GM12875 (cell line): Measurements from ENCODE around the gene DHRS2.

Source experiments
- H3K4me3 ChIP-seq: one replicate; pipeline ENCODE4 v1.5.1; 2011; ENCODE audit warnings: low read depth, low read length, control low read depth
- TF ChIP-seq, protein P1 (sequence below): IDR thresholded peaks from 2 replicates; pipeline ENCODE4 v1.5.1; 2011; ENCODE audit warnings: low read depth, mild to moderate bottlenecking, control low read depth, inconsistent platforms, low read length, moderate library complexity, borderline replicate concordance; ENCODE audit not compliant: insufficient read depth

DHRS2 gene

DNA sequence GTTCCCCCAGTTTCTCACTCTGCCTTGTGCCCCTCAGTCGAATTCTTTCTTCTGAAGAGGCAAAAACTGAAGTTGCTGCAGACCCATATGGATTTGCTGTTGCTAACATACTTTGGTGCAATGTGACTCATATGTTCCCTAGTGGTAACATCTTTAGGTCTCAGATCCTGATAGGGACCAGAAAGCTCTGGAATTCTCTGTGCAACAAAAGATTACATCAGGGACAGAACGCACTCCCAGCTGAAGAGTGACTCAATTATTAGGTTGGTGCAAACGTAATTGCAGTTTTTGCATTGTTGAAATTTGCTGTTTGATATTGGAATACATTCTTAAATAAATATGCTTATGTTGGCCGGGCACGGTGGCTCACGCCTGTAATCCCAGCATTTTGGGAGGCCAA, 8.2 kb upstream of the DHRS2 start:
- H3K4me3 ChIP-seq, result no peak overlapping the region
- TF ChIP-seq, protein P1, sequence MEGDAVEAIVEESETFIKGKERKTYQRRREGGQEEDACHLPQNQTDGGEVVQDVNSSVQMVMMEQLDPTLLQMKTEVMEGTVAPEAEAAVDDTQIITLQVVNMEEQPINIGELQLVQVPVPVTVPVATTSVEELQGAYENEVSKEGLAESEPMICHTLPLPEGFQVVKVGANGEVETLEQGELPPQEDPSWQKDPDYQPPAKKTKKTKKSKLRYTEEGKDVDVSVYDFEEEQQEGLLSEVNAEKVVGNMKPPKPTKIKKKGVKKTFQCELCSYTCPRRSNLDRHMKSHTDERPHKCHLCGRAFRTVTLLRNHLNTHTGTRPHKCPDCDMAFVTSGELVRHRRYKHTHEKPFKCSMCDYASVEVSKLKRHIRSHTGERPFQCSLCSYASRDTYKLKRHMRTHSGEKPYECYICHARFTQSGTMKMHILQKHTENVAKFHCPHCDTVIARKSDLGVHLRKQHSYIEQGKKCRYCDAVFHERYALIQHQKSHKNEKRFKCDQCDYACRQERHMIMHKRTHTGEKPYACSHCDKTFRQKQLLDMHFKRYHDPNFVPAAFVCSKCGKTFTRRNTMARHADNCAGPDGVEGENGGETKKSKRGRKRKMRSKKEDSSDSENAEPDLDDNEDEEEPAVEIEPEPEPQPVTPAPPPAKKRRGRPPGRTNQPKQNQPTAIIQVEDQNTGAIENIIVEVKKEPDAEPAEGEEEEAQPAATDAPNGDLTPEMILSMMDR, result no peak

DNA sequence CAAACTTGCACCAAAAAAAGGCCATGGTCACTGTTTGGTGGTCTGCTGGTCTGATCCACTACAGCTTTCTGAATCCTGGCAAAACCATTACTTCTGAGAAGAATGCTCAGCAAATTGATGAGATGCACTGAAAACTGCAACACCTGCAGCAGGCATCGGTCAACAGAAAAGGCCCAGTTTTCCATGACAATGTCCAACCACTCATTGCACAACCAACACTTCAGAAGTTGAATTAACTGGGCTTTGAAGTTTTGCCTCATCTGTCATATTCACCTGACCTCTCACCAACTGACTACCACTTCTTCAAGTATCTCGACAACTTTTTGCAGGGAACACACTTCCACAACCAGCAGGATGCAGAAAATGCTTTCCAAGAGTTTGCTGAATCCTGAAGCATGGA, 7.0 kb upstream of the DHRS2 start:
- H3K4me3 ChIP-seq, result no peak overlapping the region
- TF ChIP-seq, protein P1, result no peak

DNA sequence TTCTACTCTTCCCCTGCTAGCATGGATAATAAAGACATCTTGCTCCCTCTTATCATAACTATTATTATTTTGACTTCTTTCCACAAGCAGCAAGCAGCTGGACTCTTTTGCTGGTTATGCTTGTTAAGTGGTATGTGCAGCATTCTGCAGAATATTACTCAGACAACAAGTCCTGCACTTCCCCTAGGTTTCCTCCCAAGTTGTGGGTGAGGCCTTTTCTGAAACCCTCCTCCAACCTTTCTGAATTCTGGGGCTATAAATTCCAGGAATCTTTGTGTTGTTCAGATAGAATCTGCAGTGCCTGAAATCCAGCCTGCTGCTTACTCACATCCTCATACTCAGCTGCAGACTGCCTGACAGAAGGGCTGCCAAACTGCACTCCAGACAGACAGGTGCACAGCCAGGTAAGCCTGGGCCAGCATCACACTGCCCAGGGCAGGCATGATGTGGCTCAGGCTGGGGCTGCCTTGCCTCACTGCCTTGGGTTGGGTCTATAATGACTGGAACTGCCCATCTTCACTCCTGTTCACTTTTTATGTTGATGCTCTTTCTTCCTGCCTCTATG, 6.2 kb upstream of the DHRS2 start:
- H3K4me3 ChIP-seq, result no peak overlapping the region
- TF ChIP-seq, protein P1, result no peak

DNA sequence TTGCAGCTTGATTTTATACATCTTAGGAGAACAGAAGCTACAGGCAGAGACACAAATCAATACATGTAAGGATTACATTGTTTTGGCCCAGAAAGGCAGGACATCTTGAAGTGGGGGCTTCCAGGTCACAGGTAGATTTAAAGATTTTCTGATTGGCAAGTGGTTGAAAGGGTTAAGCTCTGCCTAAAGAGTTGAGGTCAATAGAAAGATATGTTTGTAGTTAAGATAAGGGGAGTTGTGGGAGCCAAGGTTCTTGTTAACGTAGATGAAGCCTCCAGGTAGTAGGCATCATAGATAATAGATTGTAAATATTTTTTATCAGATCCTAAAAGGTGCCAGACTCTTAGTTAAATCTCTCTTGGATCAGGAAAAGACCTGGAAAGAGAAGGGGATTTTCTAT, 5.5 kb upstream of the DHRS2 start:
- TF ChIP-seq, protein P1, result no peak
- no peak overlapping the region for H3K4me3 ChIP-seq

DNA sequence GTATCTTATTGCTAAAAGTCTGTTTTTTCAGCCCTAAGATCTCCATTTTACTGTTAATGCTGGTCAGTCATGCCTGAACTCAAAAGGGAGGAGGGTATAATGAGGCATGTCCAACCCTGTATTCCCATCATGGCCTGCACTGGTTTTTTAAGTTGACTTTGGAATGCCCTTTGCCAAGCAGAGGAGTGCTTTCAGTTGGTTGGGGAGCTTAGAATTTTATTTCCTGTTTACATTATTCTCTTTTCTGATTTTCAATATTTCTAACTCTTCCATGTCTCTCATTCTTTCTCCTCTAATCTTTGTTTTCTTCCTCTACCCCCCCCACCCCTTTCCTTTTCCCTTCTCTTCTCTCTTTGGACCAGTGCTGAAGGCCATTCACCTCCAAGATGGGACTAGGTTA, 4.9 kb upstream of the DHRS2 start:
- TF ChIP-seq, protein P1, result no peak

DNA sequence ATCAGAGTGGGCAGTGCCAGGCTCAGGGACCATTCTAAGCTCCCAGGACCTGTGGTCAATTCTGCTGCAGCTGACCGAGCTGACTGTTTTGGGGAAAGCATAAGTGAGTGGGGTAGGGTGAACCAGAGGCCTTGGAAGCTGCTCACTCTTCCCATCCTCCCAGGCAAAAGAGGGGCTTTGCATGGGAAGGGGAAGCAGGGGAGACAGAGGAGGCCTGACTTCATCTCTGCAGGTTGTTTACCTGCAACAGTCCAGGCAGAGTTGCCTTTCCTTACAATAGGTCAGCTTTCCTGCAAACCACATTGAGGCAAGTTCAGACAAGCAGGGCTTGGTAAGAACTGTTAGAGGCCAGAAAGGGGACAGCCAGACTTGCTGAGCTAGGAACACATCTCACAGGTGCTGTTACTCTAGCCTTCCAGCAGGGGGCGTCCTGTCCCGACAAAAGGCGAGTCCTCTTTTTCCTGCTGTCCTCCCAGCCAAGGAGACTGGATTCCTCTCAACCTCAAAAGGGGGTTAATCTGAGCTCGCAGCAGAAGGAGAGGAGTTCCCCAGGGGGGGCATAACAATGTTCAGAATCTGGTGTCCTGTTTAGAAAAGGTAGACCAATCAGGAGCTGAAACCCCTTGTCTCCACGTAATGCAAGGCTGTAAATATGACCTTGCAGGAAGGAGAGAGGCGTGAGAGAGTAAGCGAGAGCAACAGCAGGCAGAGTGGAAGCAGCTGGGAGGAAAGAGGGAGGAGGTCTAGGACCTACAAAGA, 4.3 kb upstream of the DHRS2 start:
- no peak overlapping the region for H3K4me3 ChIP-seq
- TF ChIP-seq, protein P1, result peak; percentile 96

More for the DNA sequence above, 4.9 kb upstream of the DHRS2 start:
- H3K4me3 ChIP-seq, result no peak overlapping the region
